Activated CD8-positive, alpha-beta memory T cell treated with anti-CD3 and anti-CD28 coated beads for 48 hours (primary cell): ENCODE data around the gene LCN6.
"Not testable (repeated sequence)": the region's sequence is repeated elsewhere in the genome, so short reads cannot be mapped to it uniquely, and the experiment has no call there.

Experiments
- DNase-seq, 3 experiments: peaks; one replicate each; pipeline ENCODE4 v3.0.0-alpha.2; 2020; ENCODE audit warnings: low read depth in 2 of 3, low spot score in 2 of 3

LCN6 gene, protein sequence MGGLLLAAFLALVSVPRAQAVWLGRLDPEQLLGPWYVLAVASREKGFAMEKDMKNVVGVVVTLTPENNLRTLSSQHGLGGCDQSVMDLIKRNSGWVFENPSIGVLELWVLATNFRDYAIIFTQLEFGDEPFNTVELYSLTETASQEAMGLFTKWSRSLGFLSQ

DNA sequence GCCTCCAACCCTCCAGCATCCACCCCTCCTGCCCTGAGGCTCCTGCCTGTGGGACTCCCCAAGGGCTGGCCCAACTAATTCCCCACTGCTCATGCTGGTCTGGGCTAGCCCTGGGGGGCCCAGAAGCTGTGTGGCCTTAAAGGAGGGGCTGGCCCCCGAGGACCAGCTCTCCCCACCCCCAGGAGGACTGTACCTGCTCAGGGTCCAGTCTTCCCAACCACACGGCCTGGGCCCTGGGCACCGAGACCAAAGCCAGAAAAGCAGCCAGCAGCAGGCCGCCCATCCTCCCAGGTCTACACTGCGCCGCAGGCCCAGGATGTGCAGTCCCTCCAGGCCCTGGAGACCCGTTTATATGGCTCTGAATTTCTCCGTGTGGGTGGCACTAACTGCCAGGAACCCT, at the start of gene LCN6:
Gene LCN6 (minus strand): TSS at position 325 of the 400 bp plus-strand sequence. CDS start 42 bp downstream, at position 283.
- DNase-seq: no peak

DNA sequence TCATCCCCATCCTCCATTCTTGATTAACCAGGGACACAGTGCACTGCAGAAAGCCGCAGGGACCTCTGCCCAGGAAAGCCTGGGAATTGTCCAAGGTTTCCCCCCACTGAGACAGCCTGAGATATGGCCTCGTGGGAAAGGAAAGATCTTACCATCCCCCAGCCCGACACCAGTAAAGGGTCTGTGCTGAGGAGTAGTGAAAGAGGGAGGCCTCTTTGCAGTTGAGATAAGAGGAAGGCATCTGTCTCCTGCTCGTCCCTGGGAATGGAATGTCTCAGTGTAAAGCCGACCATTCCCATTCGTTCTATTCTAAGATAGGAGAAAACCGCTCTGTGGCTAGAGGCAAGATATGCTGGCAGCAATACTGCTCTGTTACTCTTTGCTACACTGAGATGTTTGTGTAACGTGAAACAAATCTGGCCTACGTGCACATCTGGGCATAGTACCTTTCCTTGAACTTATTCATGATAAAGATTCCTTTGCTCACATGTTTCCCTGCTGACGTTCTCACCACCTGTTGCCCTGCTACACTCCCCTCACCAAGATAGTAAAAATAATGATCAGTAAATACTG, 48.5 kb upstream of the LCN6 start:
- not testable (repeated sequence) for DNase-seq

DNA sequence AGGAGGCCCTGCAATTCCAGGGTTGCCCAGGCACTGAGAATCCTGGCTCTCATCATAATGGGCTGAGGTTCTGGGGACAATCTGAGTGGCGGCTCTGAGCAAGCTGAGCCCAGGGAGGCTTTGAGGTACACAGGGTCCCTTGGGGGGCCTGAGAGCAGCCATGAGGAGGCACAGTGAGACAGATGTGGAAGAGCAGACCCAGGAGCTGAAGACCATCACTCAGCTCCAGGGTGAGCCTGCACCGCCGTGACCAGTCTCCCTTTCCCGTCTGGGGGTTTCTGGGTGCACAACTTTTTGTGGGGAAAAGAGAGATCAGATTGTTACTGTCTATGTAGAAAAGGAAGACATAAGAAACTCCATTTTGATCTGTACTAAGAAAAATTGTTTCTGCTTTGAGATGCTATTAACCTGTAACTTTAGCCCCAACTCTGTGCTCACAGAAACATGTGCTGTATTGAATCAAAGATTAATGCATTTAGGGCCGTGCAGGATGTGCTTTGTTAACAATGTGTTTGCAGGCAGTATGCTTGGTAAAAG, 48.0 kb upstream of the LCN6 start, which contains the start of gene CCDC183:
Gene CCDC183 (plus strand): TSS at position 101 of the 537 bp plus-strand sequence. CDS start 60 bp downstream, at position 161.
- no peak for DNase-seq

DNA sequence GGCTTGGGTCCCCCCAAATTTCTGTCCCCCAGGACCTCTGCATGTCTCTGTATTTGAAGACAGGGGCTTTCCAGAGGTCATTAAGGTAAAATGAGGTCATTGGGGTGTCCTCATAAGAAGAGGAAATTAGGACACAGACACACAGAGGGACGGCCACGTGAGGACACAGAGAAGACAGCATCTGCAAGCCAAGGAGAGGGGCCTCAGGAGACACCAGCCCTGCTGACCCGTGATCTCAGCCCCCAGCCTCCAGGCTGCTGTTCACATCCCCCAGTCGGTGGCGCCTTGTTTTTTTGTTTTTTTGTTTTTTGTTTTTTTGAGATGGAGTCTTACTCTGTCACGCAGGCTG, 46.6 kb upstream of the LCN6 start:
- no peak for DNase-seq

DNA sequence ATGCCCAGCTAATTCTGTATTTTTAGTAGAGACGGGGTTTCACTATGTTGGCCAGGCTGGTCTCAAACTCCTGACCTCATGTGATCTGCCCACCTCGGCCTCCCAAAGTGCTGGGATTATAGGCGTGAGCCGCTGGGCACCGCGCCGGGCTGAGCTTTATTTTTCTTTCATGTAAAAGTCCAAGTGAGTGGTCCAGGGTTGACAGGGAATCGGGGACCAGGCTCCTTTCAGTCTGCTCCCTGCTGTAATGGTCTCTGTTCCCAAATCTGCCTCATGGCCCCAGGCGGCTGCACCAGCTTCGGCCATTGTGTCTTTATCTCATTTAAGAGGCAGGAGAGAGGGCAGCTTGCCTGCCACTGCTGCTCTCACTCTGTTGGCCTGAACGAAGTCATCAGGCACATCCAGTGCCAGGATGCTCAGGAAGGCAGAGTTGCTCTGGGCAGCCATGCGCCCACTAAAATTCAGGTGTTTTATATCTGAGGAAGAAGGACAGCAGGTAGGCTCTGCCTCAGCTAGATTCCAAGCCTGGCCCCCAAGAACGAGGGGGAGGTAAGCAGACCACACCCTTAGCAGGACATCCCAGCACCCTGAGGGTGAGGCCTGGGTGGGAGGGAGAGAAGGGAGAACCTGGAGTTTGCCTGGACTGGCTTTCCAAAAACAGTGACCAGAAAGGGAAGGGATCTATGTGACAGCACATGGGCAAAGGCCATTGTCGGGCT, 46.1 kb upstream of the LCN6 start:
- DNase-seq: no peak

DNA sequence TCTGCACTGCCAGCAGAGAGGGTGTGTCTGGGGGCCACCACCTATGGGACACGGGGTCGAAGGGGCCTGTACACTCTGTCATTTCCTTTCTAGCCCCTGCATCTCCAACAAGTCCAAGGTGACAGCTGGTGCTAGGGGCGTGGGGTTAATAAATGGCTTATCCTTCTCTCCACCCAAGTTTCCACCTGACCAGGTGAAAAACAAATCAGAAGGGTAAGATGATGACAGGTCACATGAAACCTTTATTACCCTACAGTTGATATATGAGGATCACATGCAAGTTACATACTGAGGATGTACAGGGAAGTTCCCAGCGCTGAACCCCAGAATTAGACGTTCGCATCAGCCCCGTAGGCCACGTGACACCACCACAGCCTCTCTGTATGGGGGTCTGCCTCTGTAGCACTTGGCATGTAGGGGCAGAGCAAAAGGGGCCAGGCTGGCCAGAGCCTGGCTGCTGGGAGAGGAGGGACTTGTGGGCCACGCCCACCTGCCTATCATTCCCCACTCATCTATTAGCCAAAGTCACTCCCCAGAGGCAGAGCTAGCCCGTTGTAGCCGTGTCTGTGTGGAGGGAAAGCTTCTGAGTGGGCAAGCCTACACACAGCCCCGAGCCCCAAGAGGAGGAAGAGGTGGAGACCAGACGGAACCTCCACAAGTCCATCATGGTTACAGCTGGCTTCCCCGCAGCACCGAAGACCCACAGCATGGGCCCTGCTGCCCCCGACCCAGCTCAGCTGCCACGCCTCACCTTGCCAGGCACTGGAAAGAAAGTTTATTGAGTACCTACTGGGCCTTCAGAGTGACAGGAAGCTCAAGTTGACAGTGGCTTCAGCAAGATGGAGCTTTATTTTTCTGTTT, 45.0 kb upstream of the LCN6 start:
- no peak for DNase-seq

DNA sequence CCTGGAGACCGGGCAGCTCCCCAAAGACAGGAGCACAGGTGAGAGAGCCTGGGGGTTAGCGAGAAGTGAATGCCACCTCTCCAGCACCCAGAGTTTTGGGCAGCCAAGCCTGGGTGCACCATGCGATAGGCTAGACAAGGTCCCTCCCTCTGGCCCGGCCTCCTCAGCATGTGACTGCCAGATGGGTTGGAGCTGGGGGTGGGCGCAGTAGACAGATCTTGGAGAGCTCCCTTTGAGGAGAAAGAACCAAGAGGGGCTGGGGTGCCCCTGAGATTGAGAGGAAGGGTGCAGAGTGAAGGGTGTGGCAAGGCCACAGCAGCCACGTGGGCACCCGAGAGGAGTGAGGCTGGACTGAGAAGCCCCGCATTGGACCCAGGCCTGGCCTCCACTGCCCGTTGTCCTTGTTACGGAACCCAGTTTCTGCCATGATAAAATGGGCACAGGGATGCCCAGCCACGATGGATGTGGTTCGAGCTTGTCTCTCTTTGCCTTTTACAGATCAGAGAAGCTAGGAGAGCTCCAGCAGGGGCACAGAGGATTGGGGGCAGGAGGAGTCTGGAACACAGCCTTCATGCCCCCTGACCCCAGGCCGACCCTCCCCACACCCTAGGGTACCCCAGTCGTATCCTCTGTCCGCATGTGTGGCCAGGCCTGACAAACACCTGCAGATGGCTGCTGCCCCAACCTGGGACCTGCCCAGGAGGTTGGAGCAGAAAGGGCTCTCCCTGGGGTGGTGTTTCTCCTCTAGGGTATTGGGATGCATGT, 44.2 kb upstream of the LCN6 start:
- DNase-seq: no peak

DNA sequence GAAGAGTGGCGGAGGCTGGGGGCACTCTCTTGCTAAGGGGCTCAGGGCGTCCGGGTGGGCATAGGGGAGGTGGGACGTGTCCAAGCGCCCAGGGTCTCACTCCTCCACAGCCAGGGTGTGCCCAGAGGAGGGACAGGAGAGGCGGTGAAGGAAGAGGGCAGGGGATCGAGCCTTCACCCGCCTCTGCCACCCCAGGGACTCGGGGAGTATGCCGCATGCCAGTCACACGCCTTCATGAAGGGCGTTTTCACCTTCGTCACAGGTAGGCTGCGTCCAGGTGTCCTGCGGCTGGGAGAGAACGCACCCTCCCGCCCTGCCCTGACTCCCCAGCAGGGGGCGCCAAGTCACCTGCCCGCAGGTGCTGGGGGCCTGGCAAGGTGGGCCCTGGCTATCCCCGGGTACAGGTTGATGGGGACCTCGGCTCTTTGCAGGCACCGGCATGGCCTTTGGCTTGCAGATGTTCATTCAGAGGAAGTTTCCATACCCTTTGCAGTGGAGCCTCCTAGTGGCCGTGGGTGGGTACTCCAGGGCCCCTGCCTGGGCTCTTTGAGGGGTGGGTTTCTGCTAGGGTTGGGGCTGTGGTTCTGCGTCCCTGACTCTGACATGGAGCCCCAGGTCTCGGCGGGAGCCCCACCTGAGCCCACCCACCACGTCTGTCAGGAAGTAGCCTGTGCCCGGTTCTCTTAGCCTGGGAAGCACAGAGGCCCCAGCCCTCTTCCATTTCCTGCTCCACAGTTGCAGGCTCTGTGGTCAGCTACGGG, 43.4 kb upstream of the LCN6 start:
- peak in 2 of 3 experiments; percentile 57 to 58 for DNase-seq

DNA sequence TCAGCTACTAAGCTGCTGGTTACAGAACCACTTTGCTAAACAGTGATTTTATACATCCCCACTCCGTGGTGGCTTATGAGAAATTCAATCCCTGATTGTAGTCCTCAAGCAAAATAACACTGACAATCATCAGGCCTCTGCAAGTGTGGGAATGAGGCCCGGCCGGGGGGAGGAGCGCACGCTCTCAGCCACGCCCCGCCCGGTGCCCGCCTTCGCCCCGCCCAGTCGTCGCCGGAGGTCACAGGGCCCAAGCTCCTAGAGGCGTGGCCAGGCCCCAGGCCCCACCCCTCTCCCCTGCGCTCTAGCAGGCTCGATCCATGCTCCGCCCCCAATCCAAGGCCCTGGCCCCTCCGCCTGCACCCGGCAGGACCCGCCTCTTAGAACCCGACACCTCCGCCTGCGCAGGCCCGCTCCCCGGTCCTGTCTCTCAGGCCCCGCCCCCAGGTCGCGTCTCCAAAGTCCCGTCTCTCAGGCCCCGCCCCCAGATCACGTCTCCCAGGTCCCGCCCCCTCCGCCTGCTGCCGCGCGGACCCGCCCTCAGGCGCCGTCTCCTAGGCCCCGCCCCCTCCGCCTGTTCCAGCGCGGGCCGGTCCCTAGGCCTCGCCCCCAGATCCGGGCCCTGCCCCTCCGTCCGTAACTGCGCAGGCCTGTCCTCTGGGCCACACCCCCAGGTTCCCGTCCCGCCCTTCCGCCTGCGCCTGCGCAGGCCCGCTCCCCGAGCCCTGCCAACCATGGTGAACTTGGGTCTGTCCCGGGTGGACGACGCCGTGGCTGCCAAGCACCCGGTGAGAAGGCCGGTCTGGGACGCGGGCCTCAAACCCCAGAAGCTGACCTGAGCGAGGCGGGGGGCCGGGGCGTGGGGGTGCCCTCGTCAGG, 42.6 kb upstream of the LCN6 start, which contains the start of gene TMEM141:
Gene TMEM141 (plus strand): TSS at position 705 of the 876 bp plus-strand sequence. CDS start 27 bp downstream, at position 732.
- peak; percentile 98 to 100 (median 99) for DNase-seq

DNA sequence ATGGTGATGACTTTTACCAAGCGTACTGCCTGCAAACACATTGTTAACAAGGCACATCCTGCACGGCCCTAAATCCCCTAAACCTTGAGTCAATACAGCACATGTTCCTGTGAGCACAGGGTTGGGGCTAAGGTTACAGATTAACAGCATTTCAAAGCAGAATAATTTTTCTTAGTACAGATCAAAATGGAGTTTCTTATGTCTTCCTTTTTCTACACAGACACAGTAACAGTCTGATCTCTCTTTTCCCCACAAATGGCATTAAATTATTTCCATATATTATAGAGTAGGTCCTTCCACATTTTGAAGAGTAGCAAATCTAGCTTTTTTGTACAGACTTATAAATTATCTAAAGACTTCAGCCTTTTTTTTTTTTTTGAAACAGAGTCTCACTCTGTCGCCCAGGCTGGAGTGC, 41.2 kb upstream of the LCN6 start:
- DNase-seq: no peak

DNA sequence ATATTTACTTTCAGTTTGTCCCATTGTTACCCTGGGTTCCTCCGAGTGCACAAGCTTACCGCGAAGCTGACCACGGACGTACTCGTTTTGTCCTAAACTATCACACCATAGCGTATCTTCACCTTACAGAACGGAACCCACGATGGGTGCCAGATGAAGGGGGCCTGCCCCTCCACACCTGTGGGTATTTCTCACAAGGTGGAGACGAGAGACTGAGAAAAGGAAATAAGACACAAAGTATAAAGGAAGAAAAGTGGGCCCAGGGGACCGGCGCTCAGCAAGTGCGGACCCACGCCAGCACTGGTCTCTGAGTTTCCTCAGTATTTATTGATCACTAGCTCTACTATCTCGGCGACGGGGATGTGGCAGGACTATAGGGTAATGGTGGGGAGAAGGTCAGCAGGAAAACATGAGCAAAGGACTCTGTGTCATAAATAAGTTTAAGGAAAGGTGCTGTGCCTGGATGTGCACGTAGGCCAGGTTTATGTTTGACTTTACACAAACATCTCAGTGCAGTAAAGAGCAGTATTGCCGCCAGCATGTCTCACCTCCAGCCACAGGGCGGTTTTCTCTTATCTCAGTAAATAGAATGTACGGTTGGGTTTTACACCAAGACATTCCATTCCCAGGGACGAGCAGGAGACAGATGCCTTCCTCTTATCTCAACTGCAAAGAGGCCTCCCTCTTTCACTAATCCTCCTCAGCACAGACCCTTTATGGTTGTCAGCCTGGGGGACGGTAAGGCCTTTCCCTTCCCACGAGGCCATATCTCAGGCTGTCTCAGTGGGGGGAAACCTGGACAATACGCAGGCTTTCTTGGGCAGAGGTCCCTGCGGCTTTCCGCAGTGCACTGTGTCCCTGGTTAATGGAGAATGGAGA, 40.6 kb upstream of the LCN6 start:
- not testable (repeated sequence) for DNase-seq

DNA sequence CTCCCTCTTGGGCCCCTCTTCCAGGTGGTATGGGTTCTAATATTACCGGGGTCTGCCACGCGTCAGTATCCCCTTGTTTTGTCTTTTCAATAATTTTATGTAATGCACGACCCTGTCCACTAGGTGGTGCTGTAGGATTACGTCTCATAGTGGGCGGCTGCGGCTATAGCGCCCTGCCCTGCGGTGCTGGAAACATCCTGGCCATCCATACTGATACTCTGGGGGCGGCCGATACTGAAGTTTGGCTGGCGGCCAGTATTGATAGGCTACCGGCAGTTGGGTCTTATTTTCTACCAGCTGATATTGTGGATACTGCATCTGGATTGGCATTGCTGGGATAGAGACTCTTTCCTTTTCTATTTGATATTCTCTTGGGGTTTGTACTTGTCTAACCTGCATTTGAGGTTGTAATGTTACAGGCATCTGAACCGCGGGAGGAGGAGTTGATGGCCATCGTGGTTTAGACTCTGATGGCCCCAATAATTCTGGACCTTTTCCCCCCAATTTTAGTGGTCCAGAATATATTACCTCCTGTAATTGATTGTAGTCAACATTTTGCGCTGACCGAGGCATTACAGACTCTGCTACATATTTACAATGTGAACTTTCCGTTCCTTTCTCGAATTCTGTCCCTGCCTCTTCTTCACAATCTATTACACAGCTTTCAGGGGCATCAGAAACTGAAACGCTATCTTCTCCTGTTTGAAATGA, 39.5 kb upstream of the LCN6 start:
- peak; percentile 45 to 54 (median 48) for DNase-seq

DNA sequence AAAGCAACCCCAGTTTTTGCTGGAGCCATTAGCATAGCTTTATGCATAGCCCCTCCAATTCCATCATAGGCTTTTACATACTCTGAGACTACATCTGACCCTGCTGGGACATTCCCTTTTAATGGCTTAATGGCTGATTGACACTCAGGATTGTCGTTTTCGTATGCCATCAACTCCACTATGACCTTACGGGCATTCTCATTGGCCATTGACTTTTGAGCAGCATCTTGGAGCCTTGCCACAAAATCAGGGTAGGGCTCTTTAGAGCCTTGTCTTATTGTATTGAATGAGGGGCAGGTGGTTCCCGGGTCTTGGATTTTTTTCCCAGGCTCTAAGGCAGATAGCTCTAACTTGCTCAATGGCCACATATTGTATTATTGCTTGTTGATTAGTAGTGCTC, 38.7 kb upstream of the LCN6 start:
- not testable (repeated sequence) for DNase-seq

DNA sequence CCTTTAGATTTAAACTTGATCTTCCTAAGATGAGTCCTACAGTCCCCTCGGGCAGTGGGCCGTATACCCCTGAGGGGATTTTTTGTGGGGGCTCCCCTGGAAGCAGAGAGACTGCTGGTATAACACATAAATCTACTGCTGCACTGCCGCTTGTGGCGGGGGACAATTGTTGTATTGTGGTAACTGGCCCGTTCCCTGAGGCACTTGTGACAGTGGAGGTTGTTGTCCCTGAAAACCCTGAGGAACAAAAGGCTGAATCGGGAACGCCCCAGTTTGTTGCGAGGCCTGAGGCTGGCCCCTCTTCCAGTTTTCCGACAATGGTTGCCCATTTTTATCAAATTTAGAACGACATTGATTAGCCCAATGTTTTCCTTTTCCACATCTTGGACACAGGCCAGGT, 38.1 kb upstream of the LCN6 start:
- DNase-seq: no peak

DNA sequence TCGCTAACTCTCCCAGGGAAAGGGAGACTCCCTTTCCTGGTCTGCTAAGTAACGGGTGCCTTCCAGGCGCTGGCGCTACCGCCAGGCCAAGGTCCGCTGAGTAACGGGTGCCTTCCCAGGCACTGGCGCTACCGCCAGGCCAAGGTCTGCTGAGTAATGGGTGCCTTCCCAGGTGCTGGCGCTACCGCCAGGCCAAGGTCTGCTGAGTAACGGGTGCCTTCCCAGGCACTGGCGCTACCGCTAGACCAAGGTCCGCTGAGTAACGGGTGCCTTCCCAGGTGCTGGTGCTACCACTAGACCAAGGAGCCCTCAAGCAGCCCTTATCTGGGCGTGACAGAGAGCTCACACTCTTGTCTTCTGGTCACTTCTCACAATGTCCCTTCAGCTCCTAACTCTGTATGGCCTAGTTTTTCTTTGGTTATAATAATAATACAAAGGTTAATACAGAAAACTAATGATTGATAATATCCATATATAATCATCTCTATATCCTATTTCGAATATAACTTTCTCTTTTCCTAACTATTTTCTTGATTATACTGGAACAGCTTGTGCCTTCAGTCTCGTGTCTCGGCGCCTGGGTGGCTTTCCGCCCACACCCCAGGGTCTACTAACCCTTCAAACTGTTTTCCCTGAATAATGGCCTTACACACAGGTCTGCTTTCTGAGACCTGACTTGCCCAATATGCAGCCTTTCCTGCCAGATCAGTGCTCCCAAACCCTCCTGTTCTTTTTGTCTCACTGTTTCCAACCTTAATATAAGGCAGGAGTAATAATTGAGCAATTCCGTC, 37.4 kb upstream of the LCN6 start:
- not testable (repeated sequence) for DNase-seq

DNA sequence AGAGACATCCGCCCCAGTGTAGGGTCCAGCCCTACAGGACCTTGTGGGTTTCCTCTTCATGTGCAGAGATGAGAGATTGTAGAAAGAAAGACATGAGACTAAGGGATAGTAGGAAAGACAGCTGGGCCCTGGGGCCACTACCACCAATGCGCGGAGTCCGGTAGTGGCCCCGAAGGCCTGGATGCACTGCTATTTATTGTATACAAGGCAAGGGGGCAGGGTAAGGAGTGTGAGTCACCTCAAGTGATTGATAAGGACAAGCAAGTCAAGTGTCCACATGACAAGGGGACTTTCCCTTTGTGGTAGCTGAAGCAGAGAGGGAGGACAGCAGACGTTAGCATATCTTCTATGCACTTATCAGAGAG, 36.7 kb upstream of the LCN6 start:
- no peak for DNase-seq
